Bronchial epithelial cell (primary cell): ENCODE results near the gene OR52E5. TPM values are rescaled to one million over a fixed set of nuclear protein-coding genes. Genes with fewer than 3 reads are reported as not detected.

Experiments used
- DNase-seq: peaks from one replicate; pipeline ENCODE4 v3.0.0-alpha.2; 2010; ENCODE audit warnings: low read depth
- FAIRE-seq: peaks from 2 replicates; lab custom pipeline; 2011; peaks lifted over from hg19 to GRCh38; lab: Jason Lieb, UNC
- H3K27me3 ChIP-seq: 2 replicates; pipeline ENCODE4 v1.5.1; 2011; ENCODE audit warnings: low read length; ENCODE audit not compliant: control insufficient read depth, insufficient read depth
- H3K36me3 ChIP-seq: 2 replicates; pipeline ENCODE4 v1.5.1; 2011; ENCODE audit warnings: low read length; ENCODE audit not compliant: control insufficient read depth, insufficient read depth
- H3K4me3 ChIP-seq: 2 replicates; pipeline ENCODE4 v1.5.1; 2011; ENCODE audit warnings: mild to moderate bottlenecking, low read depth, low read length, control low read depth
- total RNA-seq: library from RNA; depleted of rRNA; stranded (reverse); fragments of >200 nt; gene quantifications from 2 replicates; pipeline ENCODE4 v1.2.1, GENCODE V29; 2014
- TF ChIP-seq, protein P1 (sequence below): IDR thresholded peaks from 2 replicates; pipeline ENCODE4 v1.5.1; 2011; ENCODE audit warnings: mild to moderate bottlenecking, moderate library complexity, low read length, control low read depth, inconsistent platforms; ENCODE audit not compliant: insufficient read depth, severe bottlenecking

The OR52E5 gene
- total RNA-seq, 1 donor from 2014 or later = not detected

DNA sequence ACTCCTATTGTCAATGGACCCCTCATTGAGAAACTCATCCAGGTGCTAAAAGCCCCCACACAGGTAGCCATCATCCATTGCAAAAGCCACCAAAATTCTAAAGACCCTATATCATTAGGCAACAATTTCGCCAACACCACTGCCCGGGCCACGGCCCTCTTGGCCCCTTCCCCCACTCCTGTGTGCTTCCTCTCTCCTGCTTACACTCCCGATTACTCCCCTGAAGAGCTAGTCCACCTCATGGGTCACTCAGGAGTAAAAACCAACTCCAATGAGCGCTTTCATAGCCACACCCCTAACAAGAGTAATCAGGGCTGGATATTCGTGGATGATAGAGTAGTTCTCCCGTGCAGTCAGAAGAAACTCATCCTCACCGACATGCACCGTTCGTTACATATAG is 40.1 kb downstream of the OR52E5 start:
- DNase-seq = no peak
- H3K36me3 ChIP-seq = no peaks in the 10 kb centered on the region
- no peak for FAIRE-seq
- TF ChIP-seq, protein P1, sequence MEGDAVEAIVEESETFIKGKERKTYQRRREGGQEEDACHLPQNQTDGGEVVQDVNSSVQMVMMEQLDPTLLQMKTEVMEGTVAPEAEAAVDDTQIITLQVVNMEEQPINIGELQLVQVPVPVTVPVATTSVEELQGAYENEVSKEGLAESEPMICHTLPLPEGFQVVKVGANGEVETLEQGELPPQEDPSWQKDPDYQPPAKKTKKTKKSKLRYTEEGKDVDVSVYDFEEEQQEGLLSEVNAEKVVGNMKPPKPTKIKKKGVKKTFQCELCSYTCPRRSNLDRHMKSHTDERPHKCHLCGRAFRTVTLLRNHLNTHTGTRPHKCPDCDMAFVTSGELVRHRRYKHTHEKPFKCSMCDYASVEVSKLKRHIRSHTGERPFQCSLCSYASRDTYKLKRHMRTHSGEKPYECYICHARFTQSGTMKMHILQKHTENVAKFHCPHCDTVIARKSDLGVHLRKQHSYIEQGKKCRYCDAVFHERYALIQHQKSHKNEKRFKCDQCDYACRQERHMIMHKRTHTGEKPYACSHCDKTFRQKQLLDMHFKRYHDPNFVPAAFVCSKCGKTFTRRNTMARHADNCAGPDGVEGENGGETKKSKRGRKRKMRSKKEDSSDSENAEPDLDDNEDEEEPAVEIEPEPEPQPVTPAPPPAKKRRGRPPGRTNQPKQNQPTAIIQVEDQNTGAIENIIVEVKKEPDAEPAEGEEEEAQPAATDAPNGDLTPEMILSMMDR = no peak
- no peaks in the 10 kb centered on the region for H3K27me3 ChIP-seq
- H3K4me3 ChIP-seq = no peak overlapping the region

DNA sequence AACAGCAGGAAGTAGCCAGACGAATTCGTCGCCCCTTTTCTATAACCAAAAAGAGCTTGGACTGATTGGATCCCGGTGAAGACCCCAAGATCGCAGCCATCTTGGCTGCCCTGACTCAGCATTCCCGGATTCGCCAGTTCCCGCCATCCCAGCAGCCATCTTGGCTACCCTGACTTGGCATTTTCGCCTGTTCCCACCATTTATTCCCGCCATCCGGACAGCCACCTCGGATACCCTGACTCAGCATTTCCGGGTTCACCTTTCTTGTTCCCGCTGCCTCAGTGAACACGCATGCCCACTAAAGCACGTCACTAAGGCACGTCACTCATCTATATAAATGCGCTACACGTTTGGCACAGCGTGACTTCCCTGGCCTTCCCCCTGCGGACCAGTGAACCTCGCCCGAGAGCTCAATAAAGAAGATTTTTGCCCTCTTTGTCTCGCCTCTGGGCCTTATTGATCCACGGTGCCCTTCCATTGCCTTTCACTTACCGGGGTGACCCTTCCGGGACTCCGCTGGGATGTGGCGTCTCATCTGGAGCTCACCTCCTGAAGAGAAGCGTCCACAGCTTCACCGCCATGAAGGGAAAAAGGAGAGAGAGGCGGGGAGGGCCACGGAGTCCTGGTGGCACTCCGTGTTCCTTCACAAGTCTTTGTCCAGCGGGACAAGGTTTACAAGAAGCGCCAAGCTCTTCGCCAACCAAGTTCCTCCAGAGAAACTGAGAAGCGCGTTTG is 45.0 kb downstream of the OR52E5 start:
- H3K27me3 ChIP-seq = no peaks in the 10 kb centered on the region
- TF ChIP-seq, protein P1 = no peak
- no peak for FAIRE-seq
- H3K36me3 ChIP-seq = no peaks in the 10 kb centered on the region
- H3K4me3 ChIP-seq = no peak overlapping the region
- DNase-seq = no peak

DNA sequence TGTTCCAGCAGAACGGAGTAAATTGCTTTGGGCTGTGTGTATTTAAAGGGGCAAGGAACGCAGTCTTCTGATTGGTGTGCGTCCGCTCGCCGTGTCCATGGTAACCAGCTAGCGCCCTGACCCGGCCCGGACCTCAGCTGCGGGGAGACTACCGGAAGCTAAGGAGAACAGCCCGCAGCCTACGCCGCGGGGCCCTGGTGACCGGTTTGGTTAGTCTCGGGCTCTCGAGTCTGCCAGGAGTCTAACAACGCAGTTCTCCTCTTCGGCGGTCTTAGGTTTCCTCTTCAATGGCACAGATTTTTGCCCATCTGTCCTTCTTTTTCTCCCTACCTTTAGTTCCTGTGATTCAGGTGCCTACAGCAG is 45.6 kb downstream of the OR52E5 start:
- no peaks in the 10 kb centered on the region for H3K27me3 ChIP-seq
- TF ChIP-seq, protein P1 = no peak
- no peak overlapping the region for H3K4me3 ChIP-seq
- H3K36me3 ChIP-seq = no peaks in the 10 kb centered on the region
- FAIRE-seq (no peak), DNase-seq (no peak)

DNA sequence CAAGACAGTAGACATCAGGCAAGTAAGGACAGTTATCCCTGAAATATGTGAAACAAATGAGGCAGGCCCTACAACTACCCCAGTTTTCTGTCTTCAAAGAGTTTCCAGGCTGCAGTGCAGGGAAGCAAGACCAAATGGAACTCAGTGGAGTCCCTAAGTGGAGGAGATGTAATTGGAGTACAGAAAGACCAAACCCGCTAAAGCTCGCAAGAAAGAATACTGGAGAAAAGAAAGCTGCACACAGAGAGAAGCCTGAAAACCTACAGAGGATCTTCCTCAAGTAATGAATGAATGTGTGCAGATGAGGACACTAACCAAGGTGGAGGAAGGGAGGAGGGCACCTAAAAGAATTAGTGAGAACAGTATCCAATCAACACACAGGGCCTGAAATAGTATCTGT is 47.7 kb downstream of the OR52E5 start:
- DNase-seq (no peak), FAIRE-seq (no peak)
- Histone ChIP-seq H3K27me3 (no peaks in the 10 kb centered on the region), H3K4me3 (no peak overlapping the region), H3K36me3 (no peaks in the 10 kb centered on the region)
- TF ChIP-seq, protein P1 = no peak

- Histone ChIP-seq H3K4me3 (no peak within 1 kb of the TSS), H3K27me3 (no peaks in the 10 kb centered on the region), H3K36me3 (no peaks in the 10 kb centered on the region)
- FAIRE-seq (no peak), DNase-seq (no peak)
- TF ChIP-seq, protein P1 = no peak
These were observed 48.9 kb downstream of the OR52E5 start, which contains the start of gene OR56A3 for GRCh38 chr11:5941951-5942350. Gene OR56A3, plus strand, starts transcription at chr11:5942251. Its CDS starts 5,096 bp downstream, at chr11:5947347.

Other genes starting within 250 kb of the OR52E5 start
- gene TRIM5, start 208.1 kb upstream of the OR52E5 start, total RNA-seq = 24.8 and 32.9 TPM in 2 replicates
- gene TRIM22, start 203.4 kb upstream of the OR52E5 start, total RNA-seq = 11.1 and 28.3 TPM in 2 replicates
- not detected in 2 replicates for gene OR56B1, start 156.8 kb upstream of the OR52E5 start, total RNA-seq
- gene OR52N4, start 139.0 kb upstream of the OR52E5 start, total RNA-seq = not detected in 2 replicates
- not detected in 2 replicates for gene OR52N5, start 109.9 kb upstream of the OR52E5 start, total RNA-seq
- 0.13 TPM in 1 of 2 replicates, not detected in the other for gene OR52N1, start 101.9 kb upstream of the OR52E5 start, total RNA-seq
- not detected in 2 replicates for gene OR52N2, start 84.3 kb upstream of the OR52E5 start, total RNA-seq
- gene OR52E6, start 51.3 kb upstream of the OR52E5 start, total RNA-seq = not detected in 2 replicates
- gene OR52E8, start 35.5 kb upstream of the OR52E5 start, total RNA-seq = not detected in 2 replicates
- not detected in 2 replicates for gene OR52E4, start 12.6 kb upstream of the OR52E5 start, total RNA-seq
- gene OR56A3, start 49.0 kb downstream of the OR52E5 start, total RNA-seq = not detected in 2 replicates
- not detected in 2 replicates for gene OR56A5, start 75.3 kb downstream of the OR52E5 start, total RNA-seq
- 0.13 TPM in 1 of 2 replicates, not detected in the other for gene OR52L1, start 93.8 kb downstream of the OR52E5 start, total RNA-seq
- not detected in 2 replicates for gene OR56A4, start 113.7 kb downstream of the OR52E5 start, total RNA-seq
- not detected in 2 replicates for gene OR56A1, start 137.6 kb downstream of the OR52E5 start, total RNA-seq
- gene OR56B4, start 214.5 kb downstream of the OR52E5 start, total RNA-seq = not detected in 2 replicates